ENCODE results near the gene KCNQ5. TPM values are rescaled to one million over a fixed set of nuclear protein-coding genes. Genes with fewer than 3 reads are reported as not detected.

KCNQ5 gene
- total and polyA plus RNA-seq, 2 of the 8 experiments (the other 6 are each of a cell fraction or from before 2014, with no cell fraction given): 0.83 to 1.2 TPM

DNA sequence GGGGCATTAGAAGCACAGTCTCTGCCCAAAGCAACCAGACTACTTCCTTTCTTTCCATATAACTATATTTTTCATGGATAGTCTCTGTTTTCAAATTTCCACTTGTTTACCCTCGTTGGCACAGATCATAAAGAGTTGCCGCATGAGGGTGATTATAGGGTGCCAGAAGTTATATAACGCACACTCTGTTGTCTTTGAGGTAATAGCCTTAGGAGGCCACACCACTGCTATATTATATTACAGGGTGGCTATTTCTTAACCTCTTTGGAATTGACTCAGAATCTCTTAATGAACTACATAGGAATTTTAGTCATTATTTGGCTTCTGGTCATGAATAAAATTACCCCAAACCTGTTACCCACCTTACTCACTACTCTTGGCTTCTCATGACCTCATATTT lies 43.7 kb downstream of the KCNQ5 start (continued):
- TF ChIP-seq, protein P1, sequence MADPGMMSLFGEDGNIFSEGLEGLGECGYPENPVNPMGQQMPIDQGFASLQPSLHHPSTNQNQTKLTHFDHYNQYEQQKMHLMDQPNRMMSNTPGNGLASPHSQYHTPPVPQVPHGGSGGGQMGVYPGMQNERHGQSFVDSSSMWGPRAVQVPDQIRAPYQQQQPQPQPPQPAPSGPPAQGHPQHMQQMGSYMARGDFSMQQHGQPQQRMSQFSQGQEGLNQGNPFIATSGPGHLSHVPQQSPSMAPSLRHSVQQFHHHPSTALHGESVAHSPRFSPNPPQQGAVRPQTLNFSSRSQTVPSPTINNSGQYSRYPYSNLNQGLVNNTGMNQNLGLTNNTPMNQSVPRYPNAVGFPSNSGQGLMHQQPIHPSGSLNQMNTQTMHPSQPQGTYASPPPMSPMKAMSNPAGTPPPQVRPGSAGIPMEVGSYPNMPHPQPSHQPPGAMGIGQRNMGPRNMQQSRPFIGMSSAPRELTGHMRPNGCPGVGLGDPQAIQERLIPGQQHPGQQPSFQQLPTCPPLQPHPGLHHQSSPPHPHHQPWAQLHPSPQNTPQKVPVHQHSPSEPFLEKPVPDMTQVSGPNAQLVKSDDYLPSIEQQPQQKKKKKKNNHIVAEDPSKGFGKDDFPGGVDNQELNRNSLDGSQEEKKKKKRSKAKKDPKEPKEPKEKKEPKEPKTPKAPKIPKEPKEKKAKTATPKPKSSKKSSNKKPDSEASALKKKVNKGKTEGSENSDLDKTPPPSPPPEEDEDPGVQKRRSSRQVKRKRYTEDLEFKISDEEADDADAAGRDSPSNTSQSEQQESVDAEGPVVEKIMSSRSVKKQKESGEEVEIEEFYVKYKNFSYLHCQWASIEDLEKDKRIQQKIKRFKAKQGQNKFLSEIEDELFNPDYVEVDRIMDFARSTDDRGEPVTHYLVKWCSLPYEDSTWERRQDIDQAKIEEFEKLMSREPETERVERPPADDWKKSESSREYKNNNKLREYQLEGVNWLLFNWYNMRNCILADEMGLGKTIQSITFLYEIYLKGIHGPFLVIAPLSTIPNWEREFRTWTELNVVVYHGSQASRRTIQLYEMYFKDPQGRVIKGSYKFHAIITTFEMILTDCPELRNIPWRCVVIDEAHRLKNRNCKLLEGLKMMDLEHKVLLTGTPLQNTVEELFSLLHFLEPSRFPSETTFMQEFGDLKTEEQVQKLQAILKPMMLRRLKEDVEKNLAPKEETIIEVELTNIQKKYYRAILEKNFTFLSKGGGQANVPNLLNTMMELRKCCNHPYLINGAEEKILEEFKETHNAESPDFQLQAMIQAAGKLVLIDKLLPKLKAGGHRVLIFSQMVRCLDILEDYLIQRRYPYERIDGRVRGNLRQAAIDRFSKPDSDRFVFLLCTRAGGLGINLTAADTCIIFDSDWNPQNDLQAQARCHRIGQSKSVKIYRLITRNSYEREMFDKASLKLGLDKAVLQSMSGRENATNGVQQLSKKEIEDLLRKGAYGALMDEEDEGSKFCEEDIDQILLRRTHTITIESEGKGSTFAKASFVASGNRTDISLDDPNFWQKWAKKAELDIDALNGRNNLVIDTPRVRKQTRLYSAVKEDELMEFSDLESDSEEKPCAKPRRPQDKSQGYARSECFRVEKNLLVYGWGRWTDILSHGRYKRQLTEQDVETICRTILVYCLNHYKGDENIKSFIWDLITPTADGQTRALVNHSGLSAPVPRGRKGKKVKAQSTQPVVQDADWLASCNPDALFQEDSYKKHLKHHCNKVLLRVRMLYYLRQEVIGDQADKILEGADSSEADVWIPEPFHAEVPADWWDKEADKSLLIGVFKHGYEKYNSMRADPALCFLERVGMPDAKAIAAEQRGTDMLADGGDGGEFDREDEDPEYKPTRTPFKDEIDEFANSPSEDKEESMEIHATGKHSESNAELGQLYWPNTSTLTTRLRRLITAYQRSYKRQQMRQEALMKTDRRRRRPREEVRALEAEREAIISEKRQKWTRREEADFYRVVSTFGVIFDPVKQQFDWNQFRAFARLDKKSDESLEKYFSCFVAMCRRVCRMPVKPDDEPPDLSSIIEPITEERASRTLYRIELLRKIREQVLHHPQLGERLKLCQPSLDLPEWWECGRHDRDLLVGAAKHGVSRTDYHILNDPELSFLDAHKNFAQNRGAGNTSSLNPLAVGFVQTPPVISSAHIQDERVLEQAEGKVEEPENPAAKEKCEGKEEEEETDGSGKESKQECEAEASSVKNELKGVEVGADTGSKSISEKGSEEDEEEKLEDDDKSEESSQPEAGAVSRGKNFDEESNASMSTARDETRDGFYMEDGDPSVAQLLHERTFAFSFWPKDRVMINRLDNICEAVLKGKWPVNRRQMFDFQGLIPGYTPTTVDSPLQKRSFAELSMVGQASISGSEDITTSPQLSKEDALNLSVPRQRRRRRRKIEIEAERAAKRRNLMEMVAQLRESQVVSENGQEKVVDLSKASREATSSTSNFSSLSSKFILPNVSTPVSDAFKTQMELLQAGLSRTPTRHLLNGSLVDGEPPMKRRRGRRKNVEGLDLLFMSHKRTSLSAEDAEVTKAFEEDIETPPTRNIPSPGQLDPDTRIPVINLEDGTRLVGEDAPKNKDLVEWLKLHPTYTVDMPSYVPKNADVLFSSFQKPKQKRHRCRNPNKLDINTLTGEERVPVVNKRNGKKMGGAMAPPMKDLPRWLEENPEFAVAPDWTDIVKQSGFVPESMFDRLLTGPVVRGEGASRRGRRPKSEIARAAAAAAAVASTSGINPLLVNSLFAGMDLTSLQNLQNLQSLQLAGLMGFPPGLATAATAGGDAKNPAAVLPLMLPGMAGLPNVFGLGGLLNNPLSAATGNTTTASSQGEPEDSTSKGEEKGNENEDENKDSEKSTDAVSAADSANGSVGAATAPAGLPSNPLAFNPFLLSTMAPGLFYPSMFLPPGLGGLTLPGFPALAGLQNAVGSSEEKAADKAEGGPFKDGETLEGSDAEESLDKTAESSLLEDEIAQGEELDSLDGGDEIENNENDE (IDR thresholded peaks at IDR 0.05; ENCODE audit: insufficient replicate concordance, low read length): no peak
- TF ChIP-seq KDM5A (IDR thresholded peaks at IDR 0.05; ENCODE audit: low read length): no peak

All from H1 (cell line).